ENCODE data around the gene CST9.
A peak's percentile ranks its signal among the peaks of the same experiment; 100 is the strongest.

CST9 gene

GRCh38 chr20:23605867-23606651 is at the start of gene CST9:
Gene CST9 (minus strand): TSS chr20:23605917. CDS start chr20:23605864, 53 bp downstream.
- no peak for DNase-seq

GRCh38 chr20:23654717-23655116 is 49.0 kb upstream of the CST9 start:
- no peak for DNase-seq

GRCh38 chr20:23654000-23654399 is 48.3 kb upstream of the CST9 start:
- DNase-seq, result no peak

DNA sequence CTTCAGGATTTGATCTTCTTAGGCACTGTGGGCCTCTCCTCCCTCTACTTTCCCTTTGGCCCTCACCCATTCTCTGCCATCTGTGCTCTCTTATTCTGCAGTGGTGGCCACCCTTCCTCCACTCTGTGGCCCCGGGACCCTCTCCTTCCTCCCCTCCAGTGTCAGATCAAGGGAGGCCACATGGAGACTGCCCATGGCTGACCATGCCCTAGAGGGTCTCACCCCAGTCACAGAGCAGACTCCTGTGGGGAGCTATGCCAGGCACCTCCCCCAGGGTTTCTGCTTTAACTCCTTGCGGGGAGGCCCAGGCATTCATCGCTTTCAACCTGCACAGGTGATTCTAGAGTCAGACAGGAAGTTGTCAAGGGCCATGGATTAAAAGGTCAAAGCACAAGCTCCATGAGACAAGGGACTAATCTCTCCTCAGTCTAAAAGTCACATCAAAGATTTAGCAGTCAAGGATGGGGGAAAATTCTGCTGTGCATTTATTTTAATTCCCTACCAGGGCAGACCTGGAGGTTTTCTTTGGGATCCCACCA is 47.8 kb upstream of the CST9 start:
- no peak for DNase-seq

- DNase-seq, result no peak
These were observed 47.2 kb upstream of the CST9 start for GRCh38 chr20:23652926-23653325.

DNA sequence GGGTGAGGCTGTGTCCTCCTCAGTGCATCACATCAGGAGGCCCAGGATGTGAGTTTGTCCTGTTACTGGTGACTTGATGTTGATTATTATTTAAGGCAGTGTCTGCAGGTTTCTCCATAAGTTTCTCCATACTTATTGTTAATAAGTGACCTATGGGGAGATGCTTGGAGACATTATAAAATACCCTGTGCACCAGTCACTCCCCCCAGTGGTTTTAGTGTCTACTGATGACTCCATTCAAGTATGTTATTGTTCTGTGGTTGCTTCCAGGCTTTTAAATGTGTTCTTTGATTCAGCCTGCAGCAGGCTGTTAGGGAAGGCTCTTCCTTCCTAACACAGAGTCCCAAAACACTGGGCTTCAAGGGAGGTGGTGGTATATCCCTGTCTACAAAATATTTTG is 46.7 kb upstream of the CST9 start:
- no peak for DNase-seq

GRCh38 chr20:23651117-23651516 is 45.4 kb upstream of the CST9 start:
- DNase-seq, result no peak

- DNase-seq, result no peak
These were observed 44.2 kb upstream of the CST9 start for GRCh38 chr20:23649830-23650417.

GRCh38 chr20:23649242-23649641 is 43.5 kb upstream of the CST9 start:
- DNase-seq, result no peak

DNA sequence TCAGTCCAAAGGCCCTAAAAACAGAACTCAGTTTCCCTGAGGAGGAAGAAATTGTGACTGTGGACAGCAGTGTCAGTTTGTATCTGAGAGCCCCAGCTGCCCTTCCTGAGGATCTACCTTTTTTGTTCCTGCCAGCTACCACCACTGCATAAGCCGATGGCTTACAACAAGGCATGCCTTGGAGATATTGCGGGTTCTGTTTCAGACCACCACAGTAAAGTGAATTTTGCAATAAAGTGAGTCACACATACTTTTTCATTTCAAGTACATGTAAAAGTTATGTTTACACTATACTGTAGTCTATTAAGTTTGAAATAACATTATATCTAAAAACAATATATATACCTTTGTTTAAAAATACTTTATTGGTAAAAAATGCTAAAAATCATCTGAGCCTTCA is 41.6 kb upstream of the CST9 start:
- DNase-seq, result no peak

DNA sequence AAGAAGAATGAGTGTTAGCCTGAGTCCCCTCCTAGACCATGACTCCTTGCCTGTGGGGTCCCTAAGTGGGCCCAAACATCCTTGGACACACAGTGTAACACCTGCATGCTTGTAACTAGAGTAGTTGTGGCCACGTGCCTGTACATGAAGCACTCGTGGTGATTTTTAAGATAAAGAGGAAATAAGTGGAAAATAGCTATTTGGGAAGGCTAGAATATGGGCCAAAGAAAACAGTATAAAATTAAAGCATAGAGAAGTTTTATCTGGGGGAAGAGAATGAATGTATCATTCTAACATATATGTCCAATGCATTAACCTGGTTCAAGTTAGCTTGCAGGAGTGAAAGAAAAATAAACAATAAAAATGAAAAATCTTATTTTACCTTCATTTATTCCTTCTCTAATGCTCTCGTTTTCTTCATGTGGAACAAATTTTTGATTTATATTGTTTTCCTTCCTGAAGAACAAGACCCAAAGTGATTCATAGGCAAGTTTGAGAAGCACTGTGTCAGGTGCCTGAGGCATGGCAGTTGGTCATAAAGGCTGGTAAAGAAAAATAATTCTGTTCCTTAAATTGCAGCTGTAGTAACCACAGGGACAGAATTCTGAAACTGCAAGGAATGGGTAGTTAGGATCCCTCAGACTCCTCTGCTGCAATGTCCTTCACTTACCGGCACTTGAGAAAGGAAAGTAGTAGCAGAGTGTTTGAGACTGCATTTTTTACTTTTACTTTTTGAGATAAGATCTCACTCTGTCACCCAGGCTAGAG is 40.6 kb upstream of the CST9 start:
- DNase-seq, result no peak

GRCh38 chr20:23645575-23645974 is 39.9 kb upstream of the CST9 start:
- no peak for DNase-seq

- DNase-seq, result no peak
These were observed 38.4 kb upstream of the CST9 start for GRCh38 chr20:23644164-23644563.

DNA sequence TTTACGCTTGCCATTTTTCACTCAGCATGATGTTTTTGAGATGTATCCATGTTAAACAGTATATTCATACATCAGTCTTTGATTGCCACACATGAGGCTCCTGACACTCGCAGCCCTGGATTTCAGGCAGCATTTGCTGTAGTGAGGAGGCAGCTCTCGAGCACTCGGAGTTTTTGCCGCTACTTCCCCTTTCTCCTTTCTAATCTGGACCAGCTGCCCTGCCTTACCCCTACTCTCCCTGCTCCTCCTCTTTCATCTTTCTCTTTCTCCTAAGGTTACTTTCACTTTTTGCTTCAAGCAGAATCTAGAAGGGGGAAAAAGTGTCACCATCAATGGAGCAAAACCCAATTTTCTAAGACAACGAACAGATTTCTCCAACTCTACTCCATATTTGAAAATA is 37.9 kb upstream of the CST9 start:
- DNase-seq, result no peak

- DNase-seq, result peak in 1 of 2 experiments; percentile 36
These were observed 36.4 kb upstream of the CST9 start for GRCh38 chr20:23641936-23642751.

DNA sequence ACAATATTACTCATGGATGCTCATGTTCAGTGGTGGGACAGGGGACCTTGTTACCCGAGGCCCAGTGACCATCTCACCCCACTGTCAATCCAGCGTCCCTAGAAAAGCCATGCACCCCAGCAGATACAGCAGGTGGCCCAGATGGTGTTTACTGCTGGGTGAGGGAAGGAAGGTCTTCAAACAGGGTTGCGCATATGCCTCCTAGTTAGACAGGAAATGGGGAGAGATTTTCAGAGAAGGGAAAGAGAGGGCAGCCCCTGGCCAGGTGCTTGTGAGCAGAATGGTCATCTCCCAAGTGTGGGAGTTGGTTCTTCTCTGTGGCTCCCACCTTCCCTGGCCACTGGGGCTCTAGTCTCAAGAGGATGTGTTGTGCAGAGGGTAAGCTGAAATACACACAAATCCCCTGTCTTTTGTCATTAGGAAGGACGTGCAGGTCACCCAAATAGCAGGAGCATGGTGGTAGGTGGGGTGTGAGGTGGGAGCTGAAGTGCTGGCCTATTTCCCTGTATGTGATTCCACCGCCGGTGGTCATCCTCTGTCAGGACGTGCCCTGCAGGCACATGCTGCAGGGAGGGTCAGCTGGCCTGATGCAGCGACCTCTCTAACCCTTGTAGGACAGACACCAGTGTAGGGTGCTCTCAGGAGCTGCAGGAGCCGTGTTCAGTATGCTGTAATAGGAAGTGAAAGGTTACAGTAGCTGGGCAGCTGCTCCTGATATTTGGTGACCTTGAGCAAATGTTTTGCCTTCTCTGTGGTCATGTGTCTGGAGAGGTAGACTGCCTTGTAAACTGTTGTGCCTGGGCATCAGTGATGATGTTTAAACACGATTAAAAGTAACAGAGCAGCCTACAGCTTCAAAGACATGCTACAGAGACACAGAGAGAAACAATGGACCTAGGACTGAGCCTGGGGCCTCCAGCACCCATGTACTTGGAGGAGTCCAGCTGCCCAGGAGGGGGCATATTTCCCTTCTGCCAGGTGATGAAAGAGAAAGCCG is 35.3 kb upstream of the CST9 start:
- DNase-seq, result no peak

GRCh38 chr20:23640018-23640601 is 34.4 kb upstream of the CST9 start:
- DNase-seq, result no peak

DNA sequence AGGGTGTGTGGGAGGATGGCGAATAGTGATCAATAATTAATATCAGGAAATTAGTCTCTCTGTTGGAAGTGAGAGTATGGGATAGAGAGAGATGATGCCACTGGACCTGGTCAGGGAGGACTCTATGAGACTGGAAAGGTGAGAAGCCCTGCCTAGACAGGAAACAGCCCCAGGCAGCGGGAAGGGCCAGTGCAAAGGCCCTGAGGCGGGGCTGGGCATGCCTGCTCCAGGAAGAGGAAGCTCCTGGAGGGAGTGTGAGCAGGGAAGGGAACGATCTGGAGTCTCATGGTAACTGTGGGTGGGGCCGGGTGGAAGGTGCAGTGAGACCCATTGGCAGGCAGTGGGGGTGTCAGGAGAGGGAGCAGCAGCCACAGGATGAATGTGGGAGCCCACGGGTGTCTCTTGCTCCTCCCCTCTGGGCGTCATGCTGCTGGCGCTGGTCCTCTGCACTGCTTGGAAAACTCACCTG is 33.8 kb upstream of the CST9 start:
- no peak for DNase-seq

DNA sequence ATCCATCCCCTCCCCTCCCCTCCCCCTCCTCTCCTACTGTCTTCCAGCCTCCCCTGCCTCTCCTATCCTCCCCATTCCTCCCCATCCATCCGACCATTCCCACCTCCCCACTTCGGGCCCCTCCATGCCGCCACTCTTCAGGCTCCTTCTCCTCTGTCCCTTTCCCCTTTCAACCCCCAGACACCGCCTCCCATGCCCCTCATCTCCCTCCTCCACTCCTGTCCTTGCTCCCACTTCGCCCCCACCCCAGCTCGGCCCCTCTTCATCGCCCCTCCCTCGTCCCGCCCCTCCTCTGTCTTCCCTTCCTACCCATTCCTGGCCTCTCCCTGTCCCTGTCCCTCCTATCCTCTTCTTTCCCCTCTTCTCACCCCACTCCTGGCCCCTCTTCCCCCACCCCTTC is 32.6 kb upstream of the CST9 start:
- DNase-seq, result no peak

GRCh38 chr20:23637282-23638221 is 31.8 kb upstream of the CST9 start, which contains the start of gene CST3:
Gene CST3 (minus strand): TSS chr20:23637955. CDS start chr20:23637862, 93 bp downstream.
- DNase-seq, result peak; percentile 68 to 85

All from NCI-H446 (cell line).